H9 (cell line): ENCODE measurements around the gene PDE7B. TPM values are rescaled to one million over a fixed set of nuclear protein-coding genes. Genes with fewer than 3 reads are reported as not detected.

ENCODE experiments used
- DNase-seq: peaks from one replicate; pipeline ENCODE4 v3.0.0-alpha.2; 2017
- H2AFZ ChIP-seq: one replicate; pipeline ENCODE4 v1.6.1; 2013; ENCODE audit warnings: mild to moderate bottlenecking, low read length, control low read depth, moderate library complexity
- H2AK5ac ChIP-seq: 2 replicates; pipeline ENCODE4 v1.6.1; 2013; ENCODE audit warnings: low read length, control low read depth, mixed read lengths; ENCODE audit not compliant: insufficient read length
- H2BK120ac ChIP-seq: one replicate; pipeline ENCODE4 v1.6.1; 2013; ENCODE audit warnings: low read depth, mild to moderate bottlenecking, low read length, control low read depth, inconsistent platforms; ENCODE audit not compliant: poor library complexity, severe bottlenecking
- H2BK12ac ChIP-seq: 2 replicates; pipeline ENCODE4 v1.6.1; 2013; ENCODE audit warnings: low read length, control low read depth, mixed read lengths, low read depth; ENCODE audit not compliant: insufficient read length
- H2BK15ac ChIP-seq: 2 replicates; pipeline ENCODE4 v1.6.1; 2013; ENCODE audit warnings: low read depth, low read length, control low read depth
- H2BK20ac ChIP-seq: one replicate; pipeline ENCODE4 v1.6.1; 2013; ENCODE audit warnings: low read depth, mild to moderate bottlenecking, low read length, control low read depth, inconsistent platforms; ENCODE audit not compliant: poor library complexity, severe bottlenecking
- H2BK5ac ChIP-seq: 2 replicates; pipeline ENCODE4 v1.6.1; 2013; ENCODE audit warnings: low read length, control low read depth, mixed read lengths; ENCODE audit not compliant: insufficient read length
- H3K14ac ChIP-seq: 2 replicates; pipeline ENCODE4 v1.6.1; 2013; ENCODE audit warnings: low read length, control low read depth; ENCODE audit not compliant: insufficient read depth
- H3K18ac ChIP-seq: 2 replicates; pipeline ENCODE4 v1.6.1; 2013; ENCODE audit warnings: low read depth, mild to moderate bottlenecking, mixed read lengths, low read length, control low read depth; ENCODE audit not compliant: insufficient read length
- H3K23ac ChIP-seq: 2 replicates; pipeline ENCODE4 v1.6.1; 2013; ENCODE audit warnings: low read length, control low read depth, mixed read lengths, low read depth; ENCODE audit not compliant: insufficient read length
- H3K23me2 ChIP-seq: 2 replicates; pipeline ENCODE4 v1.6.1; 2013; ENCODE audit warnings: low read depth, mild to moderate bottlenecking, mixed read lengths, low read length, control low read depth; ENCODE audit not compliant: insufficient read length, poor library complexity, severe bottlenecking
- H3K27ac ChIP-seq: 2 replicates; pipeline ENCODE4 v1.5.1; 2013; ENCODE audit warnings: low read length, control low read depth, mixed read lengths, low read depth; ENCODE audit not compliant: insufficient read length
- H3K27me3 ChIP-seq: 2 replicates; pipeline ENCODE4 v1.6.1; 2013; ENCODE audit warnings: low read length, control low read depth, inconsistent platforms; ENCODE audit not compliant: insufficient read depth
- H3K4ac ChIP-seq: 2 replicates; pipeline ENCODE4 v1.6.1; 2013; ENCODE audit warnings: low read depth, mild to moderate bottlenecking, control low read depth, inconsistent platforms, low read length, moderate library complexity
- H3K4me1 ChIP-seq: 2 replicates; pipeline ENCODE4 v1.6.1; 2013; ENCODE audit warnings: low read length, control low read depth, inconsistent platforms; ENCODE audit not compliant: insufficient read depth
- H3K4me2 ChIP-seq: 2 replicates; pipeline ENCODE4 v1.6.1; 2013; ENCODE audit warnings: low read length, control low read depth, mixed read lengths; ENCODE audit not compliant: insufficient read length, insufficient read depth
- H3K56ac ChIP-seq: 2 replicates; pipeline ENCODE4 v1.6.1; 2013; ENCODE audit warnings: low read depth, mild to moderate bottlenecking, mixed read lengths, low read length, control low read depth; ENCODE audit not compliant: insufficient read length
- H3K79me1 ChIP-seq: 2 replicates; pipeline ENCODE4 v1.6.1; 2013; ENCODE audit warnings: low read depth, mild to moderate bottlenecking, moderate library complexity, low read length, control low read depth, inconsistent platforms; ENCODE audit not compliant: insufficient read depth, poor library complexity, severe bottlenecking
- H3K79me2 ChIP-seq: 2 replicates; pipeline ENCODE4 v1.6.1; 2013; ENCODE audit warnings: low read length, control low read depth, inconsistent platforms; ENCODE audit not compliant: insufficient read depth
- H3K9ac ChIP-seq: 2 replicates; pipeline ENCODE4 v1.6.1; 2013; ENCODE audit warnings: low read length, control low read depth, mixed read lengths; ENCODE audit not compliant: insufficient read length; ENCODE audit errors: extremely low read depth
- H3K9me3 ChIP-seq: one replicate; pipeline ENCODE4 v1.6.1; 2013; ENCODE audit warnings: low read depth, low read length, inconsistent platforms; ENCODE audit not compliant: control insufficient read depth
- H3T11ph ChIP-seq: one replicate; pipeline ENCODE4 v1.6.1; 2013; ENCODE audit warnings: mild to moderate bottlenecking, low read length, control low read depth, inconsistent platforms
- H4K20me1 ChIP-seq: one replicate; pipeline ENCODE4 v1.6.1; 2013; ENCODE audit not compliant: control insufficient read depth, insufficient read length, insufficient read depth
- H4K5ac ChIP-seq: 2 replicates; pipeline ENCODE4 v1.6.1; 2013; ENCODE audit warnings: low read depth, mild to moderate bottlenecking, mixed read lengths, low read length, control low read depth; ENCODE audit not compliant: insufficient read length
- H4K8ac ChIP-seq: replicated peaks from 2 replicates; pipeline ENCODE4 v1.6.1; 2013; ENCODE audit warnings: low read length, control low read depth, mixed read lengths, low read depth; ENCODE audit not compliant: insufficient read length
- H4K91ac ChIP-seq: 2 replicates; pipeline ENCODE4 v1.6.1; 2013; ENCODE audit warnings: low read depth, mild to moderate bottlenecking, moderate library complexity, mixed read lengths, low read length, control low read depth; ENCODE audit not compliant: insufficient read length
- H3K27ac Mint-ChIP-seq, 3 experiments: 2 replicates in 2 of 3; 3 replicates in 1 of 3; pipeline ENCODE4 v1.8.0; 2020 to 2021; ENCODE audit warnings: mixed read lengths in 3 of 3, mild to moderate bottlenecking in 1 of 3, moderate library complexity in 1 of 3
- H3K27me3 Mint-ChIP-seq: 2 replicates; pipeline ENCODE4 v1.8.0; 2021; ENCODE audit warnings: low read depth, mild to moderate bottlenecking, moderate library complexity, mixed read lengths
- H3K36me3 Mint-ChIP-seq, 3 experiments: 2 replicates in 2 of 3; 3 replicates in 1 of 3; pipeline ENCODE4 v1.8.0; 2020 to 2021; ENCODE audit warnings: low read depth in 3 of 3, mixed read lengths in 3 of 3; ENCODE audit not compliant: insufficient read depth in 1 of 3
- H3K4me1 Mint-ChIP-seq, 2 experiments: 2 replicates each; pipeline ENCODE4 v1.8.0; 2020; ENCODE audit warnings: mixed read lengths in 2 of 2
- H3K4me3 Mint-ChIP-seq, 2 experiments: 2 replicates in 1 of 2; 3 replicates in 1 of 2; pipeline ENCODE4 v1.8.0; 2020 to 2021; ENCODE audit warnings: mild to moderate bottlenecking in 2 of 2, mixed read lengths in 2 of 2, moderate library complexity in 1 of 2
- H3K9me3 Mint-ChIP-seq, 2 experiments: 2 replicates in 1 of 2; 3 replicates in 1 of 2; pipeline ENCODE4 v1.8.0; 2020; ENCODE audit warnings: mild to moderate bottlenecking in 2 of 2, mixed read lengths in 2 of 2, moderate library complexity in 1 of 2
- WGBS: extraction: QIAGEN DNeasy Blood & Tissue Kit; methylation state at CpG from one replicate; pipeline ENCODE4 v1.1.7; 2013; ENCODE audit warnings: missing lambda C conversion rate, low lambda C conversion rate, mixed read lengths; ENCODE audit not compliant: insufficient read length; ENCODE audit errors: extremely low coverage; 5-methylcytosine and 5-hydroxymethylcytosine counted together
- total RNA-seq: library from RNA; stranded (reverse); gene quantifications from 2 replicates; pipeline ENCODE4 v1.2.1, GENCODE V29; 2021
- TF ChIP-seq, protein P1 (sequence below): fragments of 200-600 bp; sonication (generic); conservative IDR thresholded peaks from 3 replicates; pipeline ENCODE4 v1.8.0; 2021; ENCODE audit warnings: antibody characterized with exemption, mild to moderate bottlenecking

The PDE7B gene
- total RNA-seq, 1 experiment from 2014 or later = not detected

DNA sequence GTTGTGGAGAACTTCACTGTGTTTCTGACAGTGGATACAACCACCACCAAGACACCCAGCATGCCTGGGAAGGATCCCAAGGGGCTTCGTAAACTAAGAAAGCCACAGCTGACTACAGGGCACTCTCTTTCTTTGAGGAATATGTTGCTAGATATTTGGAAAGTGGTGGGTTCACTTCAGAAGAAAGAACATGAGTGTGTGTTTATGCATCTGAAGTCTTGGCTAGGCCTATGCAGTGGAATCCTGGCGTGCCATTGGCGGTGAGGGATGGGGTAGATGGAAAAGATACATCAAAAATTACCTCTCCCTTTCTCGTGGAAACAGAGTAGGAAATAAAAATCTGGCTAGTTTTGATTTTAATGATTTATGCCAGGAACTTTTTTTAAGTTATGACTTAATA is 187.7 kb downstream of the PDE7B start:
- no peak overlapping the region for H2BK20ac ChIP-seq
- no peak overlapping the region for H2AK5ac ChIP-seq
- no peaks in the 10 kb centered on the region for H3K23me2 ChIP-seq
- H3T11ph ChIP-seq = no peak overlapping the region
- TF ChIP-seq, protein P1, sequence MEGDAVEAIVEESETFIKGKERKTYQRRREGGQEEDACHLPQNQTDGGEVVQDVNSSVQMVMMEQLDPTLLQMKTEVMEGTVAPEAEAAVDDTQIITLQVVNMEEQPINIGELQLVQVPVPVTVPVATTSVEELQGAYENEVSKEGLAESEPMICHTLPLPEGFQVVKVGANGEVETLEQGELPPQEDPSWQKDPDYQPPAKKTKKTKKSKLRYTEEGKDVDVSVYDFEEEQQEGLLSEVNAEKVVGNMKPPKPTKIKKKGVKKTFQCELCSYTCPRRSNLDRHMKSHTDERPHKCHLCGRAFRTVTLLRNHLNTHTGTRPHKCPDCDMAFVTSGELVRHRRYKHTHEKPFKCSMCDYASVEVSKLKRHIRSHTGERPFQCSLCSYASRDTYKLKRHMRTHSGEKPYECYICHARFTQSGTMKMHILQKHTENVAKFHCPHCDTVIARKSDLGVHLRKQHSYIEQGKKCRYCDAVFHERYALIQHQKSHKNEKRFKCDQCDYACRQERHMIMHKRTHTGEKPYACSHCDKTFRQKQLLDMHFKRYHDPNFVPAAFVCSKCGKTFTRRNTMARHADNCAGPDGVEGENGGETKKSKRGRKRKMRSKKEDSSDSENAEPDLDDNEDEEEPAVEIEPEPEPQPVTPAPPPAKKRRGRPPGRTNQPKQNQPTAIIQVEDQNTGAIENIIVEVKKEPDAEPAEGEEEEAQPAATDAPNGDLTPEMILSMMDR = no peak
- DNase-seq = no peak
- H3K18ac ChIP-seq = no peak overlapping the region
- no peak overlapping the region for H3K56ac ChIP-seq
- Mint-ChIP-seq H3K4me3 (no peak overlapping the region), H3K9me3 (no peaks in the 10 kb centered on the region), H3K4me1 (peaks cover 6 to 9% of the 10 kb centered on the region in 2 experiments), H3K27ac (no peak overlapping the region), H3K27me3 (no peaks in the 10 kb centered on the region), H3K36me3 (no peaks in the 10 kb centered on the region)
- H4K8ac ChIP-seq = no peak overlapping the region
- WGBS = no CpG with 5 or more reads among the region's 4 CpGs
- H3K27me3 ChIP-seq = no peaks in the 10 kb centered on the region
- H3K79me2 ChIP-seq = no peaks in the 10 kb centered on the region
- no peaks in the 10 kb centered on the region for H3K4me1 ChIP-seq
- H3K4ac ChIP-seq = no peak overlapping the region
- no peak overlapping the region for H4K5ac ChIP-seq
- no peaks in the 10 kb centered on the region for H3K9me3 ChIP-seq
- no peak overlapping the region for H2BK120ac ChIP-seq
- H4K91ac ChIP-seq = no peak overlapping the region
- H2BK12ac ChIP-seq = no peak overlapping the region
- no peak overlapping the region for H2BK5ac ChIP-seq
- no peak overlapping the region for H2BK15ac ChIP-seq
- H3K14ac ChIP-seq = no peak overlapping the region
- no peak overlapping the region for H2AFZ ChIP-seq
- H3K79me1 ChIP-seq = no peaks in the 10 kb centered on the region
- H3K27ac ChIP-seq = no peak overlapping the region
- H3K23ac ChIP-seq = no peak overlapping the region
- no peaks in the 10 kb centered on the region for H4K20me1 ChIP-seq
- H3K4me2 ChIP-seq = no peak overlapping the region
- no peak overlapping the region for H3K9ac ChIP-seq
